22Rv1 (cell line): ENCODE measurements around the gene FTL.

ENCODE experiments used
- CTCF ChIP-seq: fragments of 450-650 bp; IDR thresholded peaks from 2 replicates; pipeline ENCODE4 v1.5.1; 2017; ENCODE audit warnings: mild to moderate bottlenecking
- ZFX ChIP-seq: fragments of 450-650 bp; IDR thresholded peaks from 2 replicates; pipeline ENCODE4 v1.6.1; 2017; ENCODE audit warnings: antibody characterized with exemption, borderline replicate concordance

- no peak for TF ChIP-seq ZFX
- TF ChIP-seq CTCF, result no peak
Observed at GRCh38 chr19:48950159-48950558, 14.9 kb upstream of the FTL start.
